GM18508 (cell line): ENCODE data around the gene INVS.
"Not testable (repeated sequence)": the region's sequence is repeated elsewhere in the genome, so short reads cannot be mapped to it uniquely, and the experiment has no call there.

Experiments
- ATAC-seq: cut with Tn5 transposase; IDR thresholded peaks from one replicate; pipeline ENCODE4 v1.9.1; 2021; ENCODE audit warnings: moderate number of reproducible peaks; ENCODE audit not compliant: insufficient read depth, unreplicated experiment

Gene INVS

DNA sequence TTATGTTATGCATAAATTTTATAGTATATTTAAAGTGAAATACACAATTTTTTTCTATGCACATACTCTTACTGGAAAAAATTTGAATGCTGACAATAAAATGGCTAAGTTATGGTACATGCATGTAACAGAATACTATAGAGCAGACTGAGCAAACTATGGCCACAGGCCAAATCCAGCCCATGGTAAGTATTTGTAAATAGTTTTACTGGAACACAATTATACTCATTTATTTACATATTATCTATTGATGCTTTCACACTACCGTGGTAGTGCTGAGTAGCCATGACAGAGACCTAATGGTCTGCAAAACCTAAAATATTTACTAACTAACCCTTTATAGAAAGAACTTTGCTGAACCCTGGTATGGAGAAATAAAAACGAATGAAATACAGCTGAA is 208.0 kb downstream of the INVS start:
- ATAC-seq = no peak

DNA sequence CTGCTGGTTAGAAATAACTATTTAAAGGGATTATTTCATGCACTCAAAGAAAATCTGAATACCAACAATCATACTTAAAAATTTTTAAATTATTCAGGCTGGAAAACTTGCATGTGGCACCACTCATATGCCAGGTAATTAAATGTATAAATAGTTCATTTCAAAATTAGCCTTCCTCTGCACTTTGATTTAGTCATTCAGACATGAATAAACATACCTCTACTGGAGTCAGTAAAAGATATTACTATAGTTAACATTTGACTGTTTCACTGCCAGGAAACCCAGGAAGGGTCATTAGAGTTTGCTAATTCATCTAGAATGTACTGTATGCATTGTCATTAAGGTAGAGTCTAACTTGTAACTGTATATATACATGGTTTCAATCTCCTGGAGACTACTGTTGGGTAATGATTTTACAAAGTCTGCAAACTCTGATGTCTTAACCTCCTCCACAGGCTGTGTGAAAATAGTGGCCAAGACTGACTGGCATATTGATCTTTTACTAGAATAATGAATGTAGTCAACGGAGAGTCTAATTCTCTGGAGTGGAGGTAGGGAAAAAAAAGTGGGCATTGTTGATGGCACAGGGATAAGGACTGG is 210.0 kb downstream of the INVS start:
- no peak for ATAC-seq

DNA sequence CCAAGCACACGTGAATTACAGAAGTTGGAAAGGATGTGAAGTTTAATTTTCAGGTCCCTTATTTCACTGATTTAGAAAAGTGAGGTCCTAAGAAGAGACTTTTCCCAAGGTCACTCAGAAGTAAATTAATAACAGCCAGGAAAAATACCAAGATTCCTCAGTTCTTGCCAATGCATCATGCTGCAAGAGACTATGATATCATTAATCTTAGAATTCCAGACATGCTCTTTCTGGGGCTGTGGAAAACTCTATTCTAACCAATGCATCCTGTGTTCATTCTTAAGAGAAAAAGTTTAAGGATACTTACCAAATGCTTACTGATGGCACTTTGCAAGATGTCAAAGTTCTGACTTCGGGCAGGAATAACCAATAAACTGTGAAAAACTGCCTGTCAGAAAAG is 210.9 kb downstream of the INVS start:
- ATAC-seq = no peak

DNA sequence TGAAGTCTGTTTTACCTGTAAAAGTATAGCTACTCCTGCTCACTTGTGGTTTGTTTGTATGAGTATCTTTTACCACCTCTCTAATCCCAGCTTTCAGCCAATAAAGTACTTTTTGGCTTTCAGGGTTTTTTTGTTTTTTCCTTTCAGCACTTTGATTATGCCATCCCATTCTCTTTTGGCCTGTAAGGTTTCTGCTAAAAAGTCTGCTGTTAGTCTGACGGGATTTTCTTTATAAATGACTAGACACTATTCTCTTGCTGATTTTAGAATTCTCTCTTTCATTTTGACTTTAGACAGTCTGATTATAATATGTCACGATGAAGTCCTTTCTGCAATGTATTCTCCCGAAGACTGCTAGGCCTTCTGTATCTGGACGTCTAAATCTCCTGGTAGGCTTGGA is 216.5 kb downstream of the INVS start:
- no peak for ATAC-seq

DNA sequence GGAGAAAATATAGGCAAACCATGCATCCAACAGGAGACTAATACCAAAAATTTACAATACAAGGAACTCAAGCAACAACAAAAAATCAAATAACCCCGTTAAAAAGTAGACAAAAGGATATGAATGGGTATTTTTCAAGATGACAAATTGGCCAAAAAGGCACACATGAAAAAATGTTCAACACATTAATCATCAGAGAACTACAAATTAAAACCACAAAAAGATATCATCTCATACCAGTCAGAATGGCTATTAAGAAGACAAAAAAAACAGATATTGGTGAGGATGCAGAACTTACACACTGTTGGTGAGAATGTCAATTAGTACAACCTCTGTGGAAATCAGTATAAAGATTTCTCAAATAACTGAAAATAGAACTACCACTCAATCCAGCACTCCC is 218.7 kb downstream of the INVS start:
- no peak for ATAC-seq

DNA sequence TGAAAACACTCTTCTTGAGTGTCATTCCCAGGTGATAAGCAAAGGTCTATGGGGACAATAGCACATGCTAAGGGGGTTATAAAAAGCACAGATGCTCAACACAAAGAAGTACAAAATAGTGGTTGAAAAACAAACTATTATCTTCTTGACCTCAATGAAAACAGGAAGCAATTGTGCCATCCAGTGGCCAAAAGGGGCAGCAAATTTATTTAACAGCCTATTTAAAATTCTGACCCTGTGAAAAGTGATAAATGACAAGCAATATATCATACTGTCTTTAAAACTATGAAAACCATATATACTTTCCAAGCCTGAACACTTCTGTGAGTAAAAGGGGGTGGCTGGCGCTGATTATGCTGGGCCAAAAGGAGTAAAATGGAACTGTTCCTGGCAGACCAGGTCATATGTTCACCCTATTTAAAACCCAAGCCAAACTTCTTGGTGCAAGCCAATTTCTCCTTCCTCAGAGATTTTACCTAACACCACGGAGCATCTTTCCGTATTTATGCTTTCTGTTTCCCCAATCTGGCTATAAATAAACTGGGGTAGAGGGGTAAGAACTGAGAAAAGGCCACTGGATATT is 224.0 kb downstream of the INVS start:
- ATAC-seq = no peak

DNA sequence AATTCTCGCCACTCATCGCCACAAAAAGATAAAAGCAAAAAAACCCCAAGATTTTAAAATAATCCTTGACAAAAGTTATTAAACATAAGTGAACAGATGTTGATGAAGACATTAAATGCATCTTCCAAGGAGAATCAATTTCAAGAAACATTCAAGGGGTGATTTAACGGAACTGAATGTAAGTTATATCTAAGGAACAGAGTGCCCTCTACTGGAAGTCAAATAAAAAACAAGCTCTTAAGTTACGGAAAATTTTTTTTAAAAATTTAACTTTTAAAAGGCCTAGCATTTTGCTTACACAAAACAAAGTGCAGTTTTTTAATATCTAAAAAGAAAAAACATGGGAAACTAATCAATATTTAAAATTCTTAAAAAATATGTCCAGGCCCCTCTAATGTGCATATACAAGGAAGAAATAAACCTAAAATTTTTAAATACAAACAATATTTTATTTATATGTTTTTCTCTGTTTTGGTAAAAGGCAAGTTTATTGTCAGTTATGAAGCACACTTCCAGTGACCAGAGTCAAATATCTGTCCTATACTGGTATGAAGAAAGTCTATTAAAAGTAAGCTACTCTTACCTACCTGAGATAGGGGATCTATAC is 225.7 kb downstream of the INVS start:
- no peak for ATAC-seq

DNA sequence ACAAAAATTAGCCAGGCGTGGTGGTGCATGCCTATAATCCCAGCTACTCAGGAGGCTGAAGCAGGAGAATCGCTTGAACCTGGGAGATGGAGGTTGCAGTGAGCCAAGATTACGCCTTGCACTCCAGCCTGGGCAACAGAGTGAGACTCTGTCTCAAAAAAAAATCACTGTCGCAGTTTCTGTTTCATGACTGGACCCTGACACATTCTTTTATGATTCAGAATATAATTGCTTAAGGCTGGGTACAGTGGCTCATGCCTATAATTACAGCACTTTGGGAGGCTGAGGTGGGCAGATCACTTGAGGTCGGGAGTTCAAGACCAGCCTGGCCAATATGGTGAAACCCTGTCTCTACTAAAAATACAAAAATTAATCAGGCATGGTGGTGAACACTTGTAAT is 239.7 kb downstream of the INVS start:
- ATAC-seq = not testable (repeated sequence)

DNA sequence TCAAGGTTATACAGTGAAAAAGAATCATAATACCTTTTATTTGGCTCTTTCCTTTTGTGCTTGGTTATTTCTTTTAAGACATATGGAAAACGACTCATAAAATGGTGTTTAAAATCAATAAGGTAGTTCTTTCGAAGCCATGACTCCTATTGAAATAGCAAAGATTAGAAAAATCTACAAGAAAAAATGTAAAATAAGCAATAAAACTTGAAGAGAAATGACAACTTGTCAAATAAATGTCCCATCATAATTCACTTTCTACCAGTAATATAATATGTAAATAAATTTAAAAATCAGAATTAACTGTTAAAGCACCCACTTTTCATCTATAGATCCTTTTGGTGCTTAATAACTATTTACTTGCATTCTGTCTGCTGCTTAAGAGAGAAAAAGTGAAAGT is 241.2 kb downstream of the INVS start:
- ATAC-seq = no peak

DNA sequence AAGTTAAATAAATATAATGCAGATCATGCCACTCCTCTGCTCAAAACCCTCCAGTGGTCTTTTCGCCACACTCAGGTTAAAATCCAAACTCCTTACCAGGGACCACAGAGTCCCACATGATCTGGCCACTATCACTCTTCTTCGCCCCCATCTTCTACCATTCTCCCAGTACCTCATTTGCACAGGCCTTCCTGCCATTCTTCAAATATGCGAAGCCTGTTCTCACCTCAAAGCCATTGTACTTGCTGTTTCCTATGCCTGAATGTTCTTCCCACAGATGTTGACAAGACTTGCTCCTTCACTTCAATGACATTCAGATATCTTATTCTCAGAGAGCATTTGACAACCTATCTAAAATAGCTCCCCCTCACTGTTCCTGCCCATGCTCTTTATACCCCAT is 242.8 kb downstream of the INVS start:
- ATAC-seq = no peak

DNA sequence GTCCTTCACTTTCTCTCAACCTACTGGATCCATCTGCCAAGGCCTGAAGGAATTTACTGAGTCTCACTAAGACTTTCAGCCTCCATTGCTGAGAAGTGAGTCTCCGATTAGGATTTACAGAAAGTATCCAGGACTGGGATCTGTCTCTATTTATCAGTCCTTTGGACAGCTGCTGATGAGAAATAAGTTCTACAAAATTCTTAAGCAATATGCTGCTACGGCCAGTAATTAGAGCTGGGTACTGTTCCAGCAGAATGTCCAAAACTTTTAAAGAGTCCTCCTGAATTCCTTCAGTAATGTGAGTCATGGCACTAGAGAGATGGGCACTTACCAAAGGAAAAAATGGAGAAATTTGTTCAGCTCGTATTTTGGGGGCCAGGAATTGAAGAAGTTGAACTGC is 247.8 kb downstream of the INVS start:
- ATAC-seq = no peak

DNA sequence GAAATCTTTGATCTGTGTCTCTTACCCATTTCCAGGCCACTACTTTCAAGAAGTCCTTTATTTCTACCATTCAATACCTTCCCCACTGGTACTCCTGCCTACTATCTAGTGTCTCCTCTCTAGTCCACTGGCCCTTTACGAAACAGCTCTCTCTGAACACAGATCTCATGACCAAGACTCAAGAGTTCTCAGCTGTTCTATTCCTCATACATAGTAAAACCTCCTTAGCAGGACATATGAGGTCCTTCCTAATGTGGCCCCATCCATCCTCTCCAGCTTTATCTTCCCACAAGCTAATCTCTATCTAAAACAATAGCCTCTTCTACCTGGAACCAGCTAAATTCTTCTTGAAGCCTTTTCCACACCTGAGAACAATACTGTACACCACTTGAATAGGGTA is 251.1 kb downstream of the INVS start:
- ATAC-seq = no peak
